GM18499 (cell line): ENCODE data around the gene CFP.
"Not testable (repeated sequence)": the region's sequence is repeated elsewhere in the genome, so short reads cannot be mapped to it uniquely, and the experiment has no call there.

Experiments used
- ATAC-seq: cut with Tn5 transposase; IDR thresholded peaks from one replicate; pipeline ENCODE4 v1.9.1; 2021; ENCODE audit warnings: moderate number of reproducible peaks; ENCODE audit not compliant: insufficient read depth, unreplicated experiment

The CFP gene

DNA sequence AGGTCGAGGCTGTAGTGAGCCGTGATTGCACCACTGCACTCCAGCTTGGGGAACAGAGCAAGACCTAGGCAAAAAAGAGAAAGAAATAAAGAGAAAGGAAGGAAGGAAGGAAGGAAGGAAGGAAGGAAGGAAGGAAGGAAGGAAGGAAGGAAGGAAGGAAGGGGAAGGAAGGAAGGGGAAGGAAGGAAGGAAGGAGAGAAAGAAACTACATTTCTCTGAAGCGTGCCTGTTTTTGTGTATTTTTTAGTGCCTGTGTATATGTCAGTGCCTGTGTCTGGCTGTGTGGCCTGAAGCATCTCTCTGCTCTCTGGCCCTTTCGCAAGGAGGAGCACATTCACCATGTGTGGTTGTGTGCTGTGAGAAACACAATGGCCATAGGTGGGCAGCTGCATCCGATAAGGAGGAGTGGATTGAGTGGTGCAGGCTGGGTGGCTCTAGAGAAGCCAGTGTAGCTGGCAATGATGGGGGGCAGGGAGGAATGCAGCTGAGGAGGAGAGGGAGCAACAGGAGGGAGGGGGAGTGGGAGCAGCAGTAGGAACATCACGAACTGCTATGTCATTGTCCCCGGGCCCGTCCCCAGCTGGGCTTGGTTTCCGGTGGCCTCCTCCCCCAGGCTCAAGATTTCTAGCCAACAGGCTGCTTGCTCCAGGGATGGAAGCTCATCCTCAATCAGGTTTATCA, 21.5 kb downstream of the CFP start:
- ATAC-seq: no peak

DNA sequence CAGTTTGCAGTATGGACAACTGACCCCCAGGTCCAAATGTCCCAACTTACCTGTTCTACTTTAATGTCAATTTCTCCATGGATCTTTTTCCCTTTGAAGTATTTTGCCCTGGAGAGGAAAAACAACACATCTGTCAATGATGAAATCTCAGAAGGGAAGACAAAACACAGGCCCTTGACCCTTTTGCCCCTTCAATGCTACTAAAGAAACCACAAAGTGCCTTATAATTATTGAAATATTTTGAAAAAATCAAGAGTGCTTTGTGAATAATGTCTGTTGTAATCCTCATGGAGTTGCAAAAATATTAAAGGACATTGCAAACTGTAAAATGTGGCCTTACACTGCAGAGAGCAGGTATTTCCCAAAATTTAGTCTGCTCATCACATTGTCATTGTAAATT, 22.6 kb downstream of the CFP start:
- no peak for ATAC-seq

DNA sequence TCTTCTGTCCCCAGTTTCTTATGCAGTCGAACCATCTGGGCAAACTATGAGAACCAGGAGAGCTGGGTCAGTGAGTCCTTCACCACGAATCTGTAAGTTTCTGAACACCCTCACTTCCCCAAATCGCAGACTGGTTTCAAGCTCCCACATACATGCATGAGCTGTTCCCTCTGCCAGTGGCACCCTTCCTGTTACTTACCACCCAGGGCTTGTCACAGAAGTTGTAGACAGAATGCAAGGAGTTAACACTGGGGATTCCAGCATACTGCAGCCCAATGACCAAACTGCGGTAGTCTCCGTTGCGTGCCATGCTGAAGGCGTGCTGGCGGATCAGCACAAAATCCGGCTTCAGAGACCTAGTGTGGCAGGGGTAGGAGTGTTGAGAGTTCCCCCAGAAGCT, 24.7 kb downstream of the CFP start:
- no peak for ATAC-seq

DNA sequence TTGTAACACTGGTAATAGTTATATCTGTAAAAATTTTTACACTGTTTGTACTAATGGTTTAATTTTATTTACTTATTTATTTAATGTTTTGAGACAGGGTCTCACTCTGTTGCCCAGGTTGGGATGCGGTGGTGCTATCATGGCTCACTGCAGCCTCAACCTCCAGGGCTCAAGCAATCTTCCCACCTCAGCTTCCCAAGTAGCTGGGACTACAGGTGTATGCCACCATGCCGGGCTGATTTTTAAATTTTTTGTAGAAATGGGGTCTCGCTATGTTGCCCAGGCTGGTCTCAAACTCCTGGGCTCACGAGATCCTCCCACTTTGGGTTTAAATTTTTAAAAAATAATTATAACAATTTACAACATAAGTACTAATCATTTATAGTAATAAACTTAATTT, 26.6 kb downstream of the CFP start:
- not testable (repeated sequence) for ATAC-seq

DNA sequence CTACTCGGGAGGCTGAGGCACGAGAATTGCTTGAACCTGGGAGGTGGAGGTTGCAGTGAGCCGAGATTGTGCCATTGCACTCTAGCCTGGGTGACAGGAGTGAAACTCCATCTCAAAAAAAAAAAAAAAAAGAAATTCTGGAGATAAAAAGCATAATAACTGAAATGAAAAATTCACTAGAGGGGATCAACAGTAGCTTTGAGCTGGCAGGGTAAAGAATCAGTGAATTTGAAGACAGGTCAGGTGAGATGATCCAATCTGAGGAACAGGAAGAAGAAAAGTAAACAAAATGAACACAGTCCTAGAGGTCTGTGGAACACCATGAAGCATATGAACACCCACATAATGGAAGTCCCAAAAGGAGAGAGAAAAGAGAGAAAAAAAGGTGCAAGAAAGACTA, 32.5 kb downstream of the CFP start:
- no peak for ATAC-seq

DNA sequence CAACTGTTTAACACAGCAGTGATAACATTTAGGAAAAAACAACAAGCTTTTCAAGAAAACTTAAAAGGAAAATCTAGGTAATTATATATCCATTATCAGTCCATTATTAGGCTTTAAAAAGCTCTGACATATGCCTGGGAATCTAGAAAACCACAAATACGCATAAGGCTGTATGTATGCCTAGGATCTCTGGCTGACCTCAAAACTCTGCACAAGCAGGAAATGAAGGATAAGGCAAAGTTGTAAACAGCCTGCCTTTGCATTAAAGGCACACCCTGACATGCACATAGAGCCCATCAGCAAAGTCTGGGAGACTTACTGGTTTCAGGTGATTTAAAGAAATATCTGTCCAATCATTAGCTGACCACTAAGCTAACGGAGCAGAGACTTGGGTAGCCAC, 33.5 kb downstream of the CFP start:
- ATAC-seq: no peak

DNA sequence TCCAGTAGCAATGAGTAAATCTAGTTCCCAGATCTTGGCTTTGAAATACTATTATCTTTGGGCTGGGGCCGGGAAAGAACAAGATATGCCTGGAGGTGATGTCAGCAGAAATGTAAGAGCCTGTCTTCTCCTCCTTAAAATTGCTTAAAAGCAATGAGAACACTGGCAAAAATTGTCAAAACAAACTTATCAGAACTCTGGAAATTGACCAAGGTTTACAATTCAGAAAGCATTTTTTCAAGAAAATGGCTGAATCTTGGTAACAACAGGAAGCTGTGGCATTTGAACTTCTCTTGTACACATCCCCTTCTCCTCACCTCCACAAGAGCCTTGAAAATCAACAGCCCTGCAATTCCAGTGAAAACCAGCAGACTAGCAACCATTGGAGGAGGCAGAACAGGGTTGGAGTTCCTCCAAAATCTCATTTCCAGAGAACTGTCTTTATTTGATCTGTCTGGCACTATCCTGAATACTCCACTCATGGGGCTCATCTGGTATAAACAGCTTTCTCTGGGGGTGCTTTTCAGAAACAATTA, 33.9 kb downstream of the CFP start:
- ATAC-seq: no peak

DNA sequence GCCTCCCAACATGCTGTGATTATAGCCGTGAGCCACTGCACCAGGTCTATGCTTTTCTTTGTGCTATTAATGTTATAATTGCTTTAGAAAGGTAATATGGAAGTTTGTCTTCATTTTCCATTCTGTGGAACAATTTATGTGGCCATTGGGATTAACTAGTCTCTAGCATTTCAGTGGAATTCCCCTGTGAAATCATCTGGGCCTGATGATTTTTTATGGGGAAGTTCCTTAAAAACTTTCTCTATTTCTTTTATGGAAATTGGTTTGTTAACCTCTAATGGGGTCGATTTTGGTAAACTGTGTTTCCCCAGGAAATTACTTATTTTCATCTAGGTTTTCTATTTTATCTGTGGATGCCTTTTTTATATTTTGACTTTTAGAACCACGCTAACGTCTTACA, 36.2 kb downstream of the CFP start:
- no peak for ATAC-seq

DNA sequence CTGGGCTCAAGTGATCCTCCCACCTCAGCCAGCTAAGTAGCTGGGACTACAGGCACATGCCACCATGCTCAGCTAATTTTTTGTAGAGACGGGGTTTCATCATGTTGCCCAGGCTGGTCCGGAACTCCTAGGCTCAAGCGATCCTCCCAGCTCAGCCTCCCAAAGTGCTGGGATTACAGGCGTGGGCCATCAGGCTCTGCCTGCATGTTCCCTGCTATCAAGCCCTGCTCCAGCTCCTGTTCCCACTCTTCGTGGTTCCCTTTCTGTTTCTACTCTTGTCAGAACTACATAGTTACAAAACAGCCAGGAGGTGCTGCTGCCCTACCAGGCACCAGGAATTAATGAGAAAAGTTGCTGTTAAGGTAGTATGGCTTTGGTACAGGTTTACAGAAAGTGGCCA, 38.7 kb downstream of the CFP start:
- no peak for ATAC-seq

DNA sequence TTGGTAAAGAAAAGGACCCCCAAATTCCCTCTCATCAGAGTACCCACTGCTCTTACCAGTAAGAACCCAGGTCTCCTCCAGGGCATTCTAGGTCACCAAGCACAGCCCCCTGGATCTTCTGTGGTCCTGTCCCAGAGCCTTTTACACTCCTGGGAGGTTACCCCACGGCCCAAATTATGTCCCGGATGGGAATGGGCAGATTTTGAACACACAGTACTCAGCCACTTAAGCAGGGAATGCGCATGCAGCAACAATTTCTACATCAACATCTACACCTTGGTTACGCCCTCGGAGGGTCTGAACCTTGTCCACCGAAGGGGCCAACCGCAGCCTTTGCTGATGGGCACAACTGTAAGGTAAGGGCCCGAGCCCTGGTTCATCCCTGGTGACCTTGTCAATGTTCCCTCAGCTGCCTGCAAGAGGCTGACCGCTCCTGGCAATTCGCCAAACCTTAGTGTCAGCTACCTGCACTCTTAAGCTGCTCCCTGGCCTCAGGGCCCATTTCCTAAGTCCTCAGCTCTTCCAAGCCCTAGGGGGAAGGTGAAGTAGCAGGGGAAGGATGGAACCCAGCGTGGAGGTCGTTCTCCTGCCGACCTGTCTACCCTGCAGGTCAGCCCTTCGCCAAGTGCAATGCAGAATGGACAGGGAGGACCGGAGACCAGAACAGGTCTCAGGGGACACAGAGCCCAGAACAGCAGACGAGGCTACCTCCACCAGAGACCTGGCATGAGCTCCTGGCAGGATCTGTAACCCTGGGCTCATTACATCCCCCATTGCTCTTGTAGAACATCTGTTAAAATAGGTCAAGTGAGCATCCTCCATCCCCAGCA, 41.6 kb downstream of the CFP start:
- no peak for ATAC-seq

DNA sequence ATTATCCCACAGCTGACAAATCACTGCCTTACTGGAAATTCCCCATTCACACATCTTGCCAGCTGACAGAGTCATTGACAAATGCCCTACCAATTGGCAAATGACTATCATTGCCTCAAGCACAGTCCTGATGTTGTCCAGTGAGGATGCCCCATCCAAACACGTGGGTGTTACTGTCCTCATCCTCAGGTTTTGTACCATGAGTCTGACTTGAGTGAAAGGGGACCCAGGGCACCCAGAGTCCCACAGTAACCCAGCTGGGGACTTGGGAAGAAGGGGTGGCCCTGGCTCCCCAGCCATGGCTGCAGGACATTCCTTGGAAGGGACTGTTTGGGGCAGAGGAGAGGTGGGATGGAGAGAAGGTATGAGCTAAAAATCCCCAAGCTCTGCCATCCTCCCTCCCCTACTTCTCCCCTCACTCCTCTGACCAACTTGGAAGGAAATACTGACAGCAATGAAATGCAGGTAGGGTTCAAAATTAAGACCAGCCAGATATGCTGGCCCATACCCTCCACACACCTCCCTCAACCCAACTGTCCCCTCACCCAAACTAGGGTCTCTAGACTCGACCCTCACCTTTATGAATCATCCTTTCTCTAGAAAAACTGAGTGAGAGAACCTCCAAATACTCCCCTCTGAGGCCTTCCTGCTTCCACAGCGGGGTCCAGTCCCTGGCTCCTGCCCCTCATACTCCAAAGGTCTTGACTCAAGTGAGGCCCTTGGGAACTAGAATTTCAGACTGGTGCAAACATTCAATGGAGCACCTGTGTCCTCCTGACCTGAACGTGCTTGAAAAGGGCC, 42.4 kb downstream of the CFP start:
- no peak for ATAC-seq

DNA sequence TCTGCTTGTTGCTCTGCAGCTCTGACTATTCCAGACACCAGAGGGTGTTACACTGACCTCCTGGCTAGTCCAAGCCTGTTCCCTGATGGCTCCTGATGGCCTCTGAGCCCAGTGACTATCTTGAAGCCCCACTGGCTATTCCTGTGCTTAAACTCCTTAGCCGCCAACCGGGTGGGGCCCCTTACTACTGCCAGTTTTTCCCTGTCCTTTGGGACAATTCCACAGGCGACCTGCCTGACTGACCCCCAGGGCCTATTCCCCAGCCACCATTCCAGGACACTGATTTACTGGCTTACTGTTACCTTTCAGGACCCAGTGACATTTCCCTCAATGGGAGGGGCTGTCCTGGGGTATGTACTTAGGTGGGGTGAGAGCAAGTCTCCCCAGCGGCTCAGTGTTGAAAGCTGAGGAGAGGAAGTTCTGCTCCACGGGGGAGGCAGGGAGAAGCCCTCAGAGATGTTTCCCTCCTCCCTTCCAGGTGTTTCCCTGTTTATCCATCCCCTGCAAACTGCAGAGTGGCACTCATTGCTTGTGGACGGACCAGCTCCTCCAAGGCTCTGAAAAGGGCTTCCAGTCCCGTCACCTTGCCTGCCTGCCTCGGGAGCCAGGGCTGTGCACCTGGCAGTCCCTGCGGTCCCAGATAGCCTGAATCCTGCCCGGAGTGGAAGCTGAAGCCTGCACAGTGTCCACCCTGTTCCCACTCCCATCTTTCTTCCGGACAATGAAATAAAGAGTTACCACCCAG, 43.5 kb downstream of the CFP start:
- ATAC-seq: no peak

DNA sequence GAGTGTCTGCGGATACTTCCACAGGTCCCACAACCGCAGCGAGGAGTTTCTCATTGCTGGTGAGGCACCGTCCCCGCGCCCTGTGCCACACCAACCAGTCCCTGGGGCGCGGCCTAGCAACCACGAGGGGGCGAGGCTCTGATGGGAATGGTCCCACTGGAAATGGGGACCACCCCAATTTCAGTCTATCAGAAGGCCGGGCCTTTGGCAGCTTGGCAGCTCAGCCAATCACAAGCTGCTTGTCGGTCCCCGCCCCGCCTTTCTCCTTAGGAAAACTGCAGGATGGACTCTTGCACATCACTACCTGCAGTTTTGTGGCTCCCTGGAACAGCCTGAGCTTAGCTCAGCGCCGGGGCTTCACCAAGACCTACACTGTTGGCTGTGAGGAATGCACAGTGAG, 44.5 kb downstream of the CFP start:
- ATAC-seq: no peak

DNA sequence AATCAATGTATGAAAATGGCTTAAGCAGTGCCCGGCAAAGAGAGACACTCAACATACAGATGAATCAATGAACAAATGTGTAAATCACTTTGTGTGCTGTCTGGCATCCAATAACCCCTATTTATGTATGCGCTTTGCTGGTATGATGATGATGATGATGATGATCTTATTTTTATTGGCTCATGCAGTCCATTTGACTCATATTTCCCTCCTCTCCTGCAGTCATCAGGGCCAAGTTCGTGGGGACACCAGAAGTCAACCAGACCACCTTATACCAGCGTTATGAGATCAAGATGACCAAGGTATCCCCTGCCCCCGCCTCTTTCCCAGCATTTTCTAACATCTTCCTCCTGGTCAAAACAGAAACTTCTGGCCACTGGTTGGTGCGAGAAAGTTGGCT, 45.0 kb downstream of the CFP start:
- ATAC-seq: no peak

DNA sequence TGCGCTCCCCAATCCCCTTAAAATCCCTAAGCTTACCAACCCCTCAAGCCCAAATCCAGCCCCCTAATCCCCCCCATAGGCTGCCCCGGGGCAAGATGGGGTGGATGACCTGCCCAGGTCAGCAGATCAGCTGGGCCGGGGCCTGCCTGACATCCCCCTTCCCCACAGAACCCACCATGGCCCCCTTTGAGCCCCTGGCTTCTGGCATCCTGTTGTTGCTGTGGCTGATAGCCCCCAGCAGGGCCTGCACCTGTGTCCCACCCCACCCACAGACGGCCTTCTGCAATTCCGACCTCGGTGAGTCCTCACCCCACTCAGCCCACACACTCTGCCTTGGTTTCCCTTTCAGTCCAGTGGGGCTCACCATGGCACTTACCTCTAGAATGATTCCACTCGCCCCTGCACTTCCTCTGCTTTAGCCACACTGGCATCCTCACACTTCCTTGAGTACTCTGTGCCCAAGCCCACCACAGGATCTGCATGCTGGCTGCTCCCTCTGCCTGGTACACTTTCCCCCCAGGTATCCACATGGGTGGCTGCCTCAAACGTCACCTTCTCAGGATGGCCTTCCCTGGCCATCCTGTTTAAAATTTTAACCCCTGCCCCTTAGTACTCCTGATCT, 46.4 kb downstream of the CFP start:
- no peak for ATAC-seq

DNA sequence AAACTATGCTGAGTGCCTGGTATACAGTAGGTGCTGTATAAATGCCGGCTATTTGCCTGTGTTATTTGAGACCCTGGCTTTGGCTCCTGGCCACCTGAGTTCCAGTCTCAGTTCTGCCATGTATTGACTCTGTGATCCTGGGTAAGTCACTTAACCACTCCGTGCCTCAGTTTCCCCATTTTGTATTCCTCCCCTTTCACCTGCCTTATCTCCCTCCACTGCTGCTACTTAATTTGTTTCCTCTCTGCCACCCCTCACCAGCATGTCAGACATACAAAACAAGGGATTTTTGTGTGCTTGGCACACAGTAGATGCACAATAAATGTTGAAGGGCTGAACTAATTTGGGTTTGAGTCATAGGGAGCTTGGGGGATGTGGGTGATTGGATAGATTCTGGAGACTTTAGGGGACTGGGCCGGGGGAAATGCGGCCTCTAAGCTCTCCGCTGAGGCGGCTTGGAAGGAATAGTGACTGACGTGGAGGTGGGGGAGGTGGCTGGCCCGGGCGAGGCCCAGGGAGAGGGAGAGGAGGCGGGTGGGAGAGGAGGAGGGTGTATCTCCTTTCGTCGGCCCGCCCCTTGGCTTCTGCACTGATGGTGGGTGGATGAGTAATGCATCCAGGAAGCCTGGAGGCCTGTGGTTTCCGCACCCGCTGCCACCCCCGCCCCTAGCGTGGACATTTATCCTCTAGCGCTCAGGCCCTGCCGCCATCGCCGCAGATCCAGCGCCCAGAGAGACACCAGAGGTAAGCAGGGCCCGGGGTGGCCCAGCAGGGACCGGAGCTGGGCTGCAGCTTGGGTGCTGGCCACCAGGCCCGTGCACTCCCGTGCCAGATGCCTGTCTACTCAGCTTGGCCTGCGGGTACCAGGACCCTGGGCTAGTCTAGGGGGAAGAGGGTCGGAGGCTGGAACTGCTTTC, 47.7 kb downstream of the CFP start, which contains the start of gene TIMP1:
Gene TIMP1 (plus strand): TSS at position 706 of the 917 bp plus-strand sequence. CDS start 980 bp downstream, outside the sequence.
- no peak for ATAC-seq

DNA sequence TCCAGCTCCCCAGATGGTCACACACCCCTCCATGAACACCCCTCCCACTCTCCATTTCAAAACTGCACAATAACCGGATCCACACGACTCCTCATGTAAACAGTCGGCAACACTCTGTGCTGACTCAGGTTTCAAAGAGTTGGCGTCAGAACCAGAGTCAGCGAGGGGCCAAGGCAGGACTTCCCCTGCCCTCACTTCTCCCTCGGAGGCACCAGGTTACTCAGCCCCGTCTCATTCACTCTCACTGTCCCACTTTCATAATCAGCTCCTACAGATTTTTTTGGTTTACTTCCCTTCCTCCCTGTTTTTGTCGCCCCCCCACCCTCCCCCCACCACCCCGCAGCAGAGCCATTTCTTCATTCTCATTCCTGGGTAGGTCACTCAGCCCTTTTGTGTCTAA, 50.2 kb downstream of the CFP start:
- no peak for ATAC-seq

DNA sequence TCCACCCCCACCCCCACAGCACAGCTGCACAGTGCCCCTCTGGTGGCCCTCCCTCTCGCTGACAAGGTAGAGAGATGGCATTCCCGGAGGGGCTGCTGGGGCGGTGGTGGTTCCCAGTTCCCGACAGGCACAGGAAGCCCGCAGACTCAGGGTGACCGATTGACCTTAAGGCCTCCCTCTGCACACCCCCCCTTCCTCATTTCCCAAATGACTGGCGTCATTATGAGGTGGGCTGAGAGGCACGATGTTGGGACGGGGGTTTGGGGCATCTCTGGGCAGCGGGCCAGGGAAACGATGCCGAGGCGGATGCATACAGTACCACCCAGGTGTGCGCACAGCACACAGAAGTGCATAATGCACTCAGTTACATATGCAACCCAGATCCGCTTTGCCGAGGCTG, 51.0 kb downstream of the CFP start:
- no peak for ATAC-seq

DNA sequence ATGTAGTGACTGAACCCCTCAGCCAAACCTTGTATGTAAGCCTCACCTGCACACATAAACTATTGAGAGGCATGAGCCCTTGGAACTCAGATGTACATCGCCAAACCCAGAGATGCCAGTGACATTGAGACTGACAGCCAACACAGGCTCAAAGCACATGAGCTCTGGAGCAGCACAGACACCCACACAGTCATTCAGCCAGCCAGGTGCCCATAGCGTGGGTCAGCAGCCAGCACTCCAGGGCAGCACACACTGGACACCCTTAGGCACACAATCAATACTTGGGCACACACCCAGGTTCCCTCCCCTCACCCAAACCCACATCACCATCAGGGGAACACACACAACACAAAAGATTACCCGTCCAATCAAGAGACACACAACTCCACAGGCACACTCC, 51.8 kb downstream of the CFP start:
- no peak for ATAC-seq
